KMS-11 (cell line): ENCODE data around the gene ZZZ3.
"Not testable (repeated sequence)": the region's sequence is repeated elsewhere in the genome, so short reads cannot be mapped to it uniquely, and the experiment has no call there.

Experiments used
- H2AFZ ChIP-seq: fragments of 200-600 bp; sonication (generic); 2 replicates; pipeline ENCODE4 v1.6.1; 2016; ENCODE audit warnings: antibody characterized with exemption, mixed run types, low read depth
- H3K27ac ChIP-seq: fragments of 200-600 bp; sonication (generic); 2 replicates; pipeline ENCODE4 v1.6.1; 2016; ENCODE audit warnings: mild to moderate bottlenecking, mixed run types
- H3K27me3 ChIP-seq: fragments of 200-600 bp; sonication (generic); 2 replicates; pipeline ENCODE4 v1.6.1; 2017; ENCODE audit warnings: mild to moderate bottlenecking, low read depth, mixed run types, moderate library complexity; ENCODE audit not compliant: insufficient read depth
- H3K36me3 ChIP-seq: fragments of 200-600 bp; sonication (generic); 2 replicates; pipeline ENCODE4 v1.6.1; 2017; ENCODE audit warnings: mild to moderate bottlenecking, mixed run types; ENCODE audit not compliant: insufficient read depth
- H3K4me1 ChIP-seq: fragments of 200-600 bp; sonication (generic); 2 replicates; pipeline ENCODE4 v1.6.1; 2016; ENCODE audit warnings: mild to moderate bottlenecking, low read depth, mixed run types; ENCODE audit not compliant: poor library complexity, severe bottlenecking
- H3K4me2 ChIP-seq: fragments of 200-600 bp; sonication (generic); 2 replicates; pipeline ENCODE4 v1.7.0; 2016; ENCODE audit warnings: mild to moderate bottlenecking, mixed run types
- H3K4me3 ChIP-seq: fragments of 200-600 bp; sonication (generic); IDR thresholded peaks from 2 replicates; pipeline ENCODE4 v1.6.1; 2017; ENCODE audit warnings: low read depth, low read length, mixed read lengths; ENCODE audit not compliant: insufficient read depth
- H3K79me2 ChIP-seq: fragments of 200-600 bp; sonication (generic); 2 replicates; pipeline ENCODE4 v1.6.1; 2016; ENCODE audit warnings: low read depth, mixed run types; ENCODE audit not compliant: insufficient read depth
- H3K9ac ChIP-seq: fragments of 200-600 bp; sonication (generic); 2 replicates; pipeline ENCODE4 v1.6.1; 2016; ENCODE audit warnings: mild to moderate bottlenecking, mixed run types
- H4K20me1 ChIP-seq: fragments of 200-600 bp; sonication (generic); 2 replicates; pipeline ENCODE4 v1.6.1; 2016; ENCODE audit warnings: mild to moderate bottlenecking, mixed run types; ENCODE audit not compliant: insufficient read depth
- CTCF ChIP-seq: fragments of 200-600 bp; sonication (generic); conservative IDR thresholded peaks from 2 replicates; pipeline ENCODE4 v1.6.1; 2017; ENCODE audit warnings: low read depth, mild to moderate bottlenecking, antibody characterized with exemption, low read length, moderate library complexity, mixed read lengths

ZZZ3 gene

DNA sequence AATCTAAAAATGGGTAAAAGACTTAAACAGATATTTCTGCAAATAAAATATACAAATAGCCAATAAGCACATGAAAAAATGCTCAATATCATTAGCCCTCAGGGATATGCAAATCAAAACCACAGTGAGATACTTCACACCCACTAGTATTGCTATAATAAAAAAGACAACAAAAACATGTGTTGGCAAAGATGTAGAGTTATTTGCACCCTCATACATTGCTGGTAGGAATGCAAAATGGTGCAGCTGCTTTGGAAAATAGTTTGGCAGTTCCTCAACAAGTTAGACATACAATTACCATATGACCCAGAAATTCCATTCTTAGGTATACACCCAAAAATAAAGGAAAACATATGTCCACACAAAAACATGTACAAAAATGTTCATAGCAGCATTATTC, 30.2 kb downstream of the ZZZ3 start:
- Histone ChIP-seq H3K27ac (peak overlapping the region; percentile 61), H3K4me1 (peaks cover 43% of the 10 kb centered on the region), H4K20me1 (no peaks in the 10 kb centered on the region), H3K9ac (no peak overlapping the region; the same call in 1 of the 2 replicates), H2AFZ (no peak overlapping the region), H3K4me3 (peak overlapping the region; percentile 32), H3K36me3 (no peaks in the 10 kb centered on the region), H3K27me3 (no peaks in the 10 kb centered on the region), H3K79me2 (peaks cover 85% of the 10 kb centered on the region), H3K4me2 (peak overlapping the region; percentile 50)
- no peak for TF ChIP-seq CTCF

DNA sequence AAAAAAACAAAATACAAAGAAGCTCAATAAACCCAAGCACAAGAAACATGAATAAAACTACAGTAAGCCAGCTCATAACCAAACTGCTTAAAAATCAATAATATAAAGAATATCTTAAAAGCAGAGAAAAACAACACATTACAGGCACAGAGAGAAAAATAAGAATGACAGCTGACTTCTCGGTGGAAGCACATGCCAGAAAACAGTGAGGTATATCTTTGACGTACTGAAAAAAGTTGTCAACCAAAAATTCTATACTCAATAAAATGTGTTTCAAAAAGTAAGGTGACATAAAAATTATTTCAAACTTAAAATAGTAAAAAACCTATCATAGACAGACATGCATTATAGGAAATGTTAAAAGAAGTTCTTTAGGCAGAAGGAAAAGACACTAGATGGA, 33.3 kb downstream of the ZZZ3 start:
- Histone ChIP-seq H3K9ac (no peak overlapping the region), H2AFZ (no peak overlapping the region), H3K4me1 (peaks cover 31% of the 10 kb centered on the region), H3K27ac (no peak overlapping the region), H3K79me2 (peaks cover 69% of the 10 kb centered on the region), H4K20me1 (no peaks in the 10 kb centered on the region), H3K36me3 (no peaks in the 10 kb centered on the region), H3K4me2 (no peak overlapping the region), H3K27me3 (no peaks in the 10 kb centered on the region), H3K4me3 (no peak overlapping the region)
- no peak for TF ChIP-seq CTCF

DNA sequence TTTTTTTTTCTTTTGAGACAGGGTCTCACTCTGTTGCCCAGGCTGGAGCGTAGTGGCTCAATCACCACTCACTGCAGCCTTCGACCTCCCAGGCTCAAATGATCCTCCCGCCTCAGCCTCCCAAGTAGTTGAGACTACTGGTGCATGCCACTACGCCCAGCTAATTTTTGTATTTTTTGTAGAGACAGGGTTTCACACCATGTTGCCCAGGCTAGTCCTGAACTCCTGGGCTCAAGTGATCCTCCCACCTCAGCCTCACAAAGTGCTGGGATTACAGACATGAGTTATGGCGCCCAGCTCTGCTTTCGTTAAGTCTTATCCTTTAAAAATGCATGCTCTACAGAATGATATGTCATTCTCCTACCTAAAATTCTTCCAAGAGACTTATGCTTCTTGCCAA, 36.2 kb downstream of the ZZZ3 start:
- not testable (repeated sequence) for H2AFZ ChIP-seq, H3K36me3 ChIP-seq, H3K4me1 ChIP-seq, H3K27ac ChIP-seq, H3K9ac ChIP-seq, H4K20me1 ChIP-seq, H3K4me2 ChIP-seq, H3K4me3 ChIP-seq, H3K27me3 ChIP-seq
- peaks cover 61% of the 10 kb centered on the region for H3K79me2 ChIP-seq

GRCh38 chr1:77643456-77643855, 39.0 kb downstream of the ZZZ3 start:
- H3K27me3 ChIP-seq = no peaks in the 10 kb centered on the region
- H3K9ac ChIP-seq = no peak overlapping the region
- no peak overlapping the region for H3K4me2 ChIP-seq
- peaks cover 33% of the 10 kb centered on the region; the same call in 1 of the 2 replicates for H3K79me2 ChIP-seq
- H3K27ac ChIP-seq = no peak overlapping the region
- H3K4me3 ChIP-seq = no peak overlapping the region
- peaks cover 2% of the 10 kb centered on the region; the same call in 1 of the 2 replicates for H3K36me3 ChIP-seq
- TF ChIP-seq CTCF = no peak
- no peaks in the 10 kb centered on the region for H4K20me1 ChIP-seq
- no peak overlapping the region for H2AFZ ChIP-seq
- no peaks in the 10 kb centered on the region for H3K4me1 ChIP-seq

DNA sequence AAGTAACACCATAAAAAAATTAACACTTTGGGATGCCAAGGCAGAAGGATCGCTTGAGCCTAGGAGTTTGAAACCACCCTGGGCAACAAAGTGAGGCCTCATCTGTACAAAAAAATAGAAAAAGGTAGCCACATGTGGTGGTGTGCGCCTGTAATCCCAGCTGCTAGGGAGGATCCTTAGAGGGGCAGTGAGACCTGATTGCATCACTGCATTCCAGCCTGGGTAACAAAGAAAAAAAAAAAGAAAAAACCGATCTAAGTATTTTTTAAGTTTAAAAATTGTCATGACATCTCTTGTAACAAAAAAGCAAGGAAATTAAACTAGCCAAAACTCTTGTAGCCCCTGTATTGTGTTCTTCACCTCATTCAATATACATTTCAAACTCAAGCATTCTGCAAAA, 39.5 kb downstream of the ZZZ3 start:
- no peak overlapping the region for H3K27ac ChIP-seq
- H2AFZ ChIP-seq = no peak overlapping the region
- H3K36me3 ChIP-seq = peaks cover 2% of the 10 kb centered on the region; the same call in 1 of the 2 replicates
- H3K4me1 ChIP-seq = no peaks in the 10 kb centered on the region
- H3K9ac ChIP-seq = no peak overlapping the region
- no peak overlapping the region for H3K4me2 ChIP-seq
- H3K79me2 ChIP-seq = peaks cover 29% of the 10 kb centered on the region; the same call in 1 of the 2 replicates
- H3K27me3 ChIP-seq = no peaks in the 10 kb centered on the region
- no peak overlapping the region for H3K4me3 ChIP-seq
- H4K20me1 ChIP-seq = no peaks in the 10 kb centered on the region
- TF ChIP-seq CTCF = no peak
